Measurements from ENCODE around the gene KLK15. TPM values are rescaled to one million over a fixed set of nuclear protein-coding genes. Genes with fewer than 3 reads are reported as not detected.

The KLK15 gene
- total and polyA plus RNA-seq, 2 of the 8 experiments (the other 6 are each of a cell fraction or from before 2014, with no cell fraction given), result not detected

DNA sequence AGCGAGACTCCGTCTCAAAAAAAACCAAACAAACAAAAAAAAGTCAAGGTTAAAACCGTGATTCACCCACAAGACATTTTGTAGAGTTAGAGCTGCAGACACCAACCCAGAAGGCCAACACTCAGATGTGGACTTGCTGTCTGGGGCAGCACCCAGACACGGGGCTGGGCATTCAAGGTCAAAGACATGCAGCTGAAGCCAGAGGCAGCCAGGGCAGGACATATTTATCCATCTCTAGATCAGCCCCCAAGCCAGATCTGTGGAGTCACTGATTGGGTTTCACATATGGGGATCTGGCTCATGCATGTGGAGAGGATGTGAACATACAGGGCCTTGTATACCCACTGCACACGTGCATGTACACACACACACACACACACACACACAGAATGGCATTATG lies 3.6 kb downstream of the KLK15 start:
- DNase-seq (ENCODE audit: low read depth in 1 of 2, low spot score in 2 of 2), result no peak
- H3K36me3 ChIP-seq (ENCODE audit: control insufficient read depth in 2 of 4, insufficient read depth in 4 of 4, low read length in 3 of 4), result no peaks in the 10 kb centered on the region
- no peak overlapping the region for H3K14ac ChIP-seq (ENCODE audit: insufficient read length)
- no peak overlapping the region for H2BK15ac ChIP-seq (ENCODE audit: low read length)
- peaks cover 5% of the 10 kb centered on the region; the same call in 1 of the 2 replicates for H3K23me2 ChIP-seq (ENCODE audit: low read depth, low read length)
- H2BK20ac ChIP-seq (ENCODE audit: low read length), result no peak overlapping the region
- no peak overlapping the region for H3K9ac ChIP-seq (replicated peaks in 1 of 4; ENCODE audit: extremely low read depth in 1 of 4, low read depth in 3 of 4, low read length in 3 of 4)
- H2BK120ac ChIP-seq (replicated peaks; ENCODE audit: low read depth, low read length), result no peak overlapping the region
- H3K4ac ChIP-seq (replicated peaks; ENCODE audit: insufficient read length, low read depth, low read length), result no peak overlapping the region
- H3K79me1 ChIP-seq (ENCODE audit: low read depth, low read length), result no peaks in the 10 kb centered on the region
- peaks cover 0 to 5% (median under 1%) of the 10 kb centered on the region in 4 experiments; a peak in 4 of 7 replicates for H3K27me3 ChIP-seq (replicated peaks in 1 of 4; ENCODE audit: control insufficient read depth in 3 of 4, extremely low read depth in 1 of 4, insufficient read depth in 3 of 4, low read length in 3 of 4)
- H3K4me3 ChIP-seq (ENCODE audit: extremely low read depth in 1 of 4, insufficient read depth in 2 of 4, low read depth in 3 of 4, low read length in 4 of 4), result no peak overlapping the region
- WGBS, 2 experiments (ENCODE audit: extremely low coverage in 1 of 2, insufficient coverage in 1 of 2, insufficient read length in 1 of 2, insufficient replicate concordance in 2 of 2, low coverage in 1 of 2, low lambda C conversion rate in 2 of 2, missing lambda C conversion rate in 1 of 2), result 85% methylated on average over 5 of the region's 5 CpGs; no CpG with 5 or more reads in 1 of the 2 experiments
- no peak overlapping the region for H2AK5ac ChIP-seq (ENCODE audit: low read depth, low read length)
- H3K79me2 ChIP-seq (ENCODE audit: control insufficient read depth in 1 of 2, insufficient read depth in 2 of 2, low read length in 2 of 2), result no peaks in the 10 kb centered on the region
- POLR2A ChIA-PET (ENCODE audit: partially characterized antibody), result interaction anchor here (0.7 to 2.8 kb wide), 8 partner anchors 8 to 37 kb away, joined by 3 to 13 read pairs (median 4); no protein-coding TSS in a partner anchor
- 0 out of 2 replicates have a peak overlapping the region, but pooled peaks have one; percentile 27 for H2BK12ac ChIP-seq (ENCODE audit: low read depth, low read length)
- no peak overlapping the region for H3K27ac ChIP-seq (ENCODE audit: low read depth, low read length)
- no peak overlapping the region for H3K18ac ChIP-seq (ENCODE audit: extremely low read depth, low read length)
- no peaks in the 10 kb centered on the region; a peak in 1 of 4 replicates for H3K9me3 ChIP-seq (ENCODE audit: insufficient read depth in 2 of 2, low read depth in 1 of 2, low read length in 1 of 2)
- H3K4me1 ChIP-seq (replicated peaks in 1 of 4; ENCODE audit: control insufficient read depth in 3 of 4, insufficient read depth in 4 of 4, low read length in 3 of 4), result no peaks in the 10 kb centered on the region; a peak in 1 of 7 replicates
- no peak overlapping the region for H2AFZ ChIP-seq (ENCODE audit: low read length)
- no peak overlapping the region for H2BK5ac ChIP-seq (ENCODE audit: low read depth, low read length)
- H4K20me1 ChIP-seq (replicated peaks in 1 of 2; ENCODE audit: control insufficient read depth in 1 of 2, insufficient read depth in 2 of 2, low read length in 2 of 2), result no peaks in the 10 kb centered on the region
- no peak overlapping the region for H4K91ac ChIP-seq (replicated peaks; ENCODE audit: insufficient read length, low read length)
- no peak overlapping the region for H4K5ac ChIP-seq (ENCODE audit: insufficient read length, low read depth, low read length)
- H3K56ac ChIP-seq (replicated peaks; ENCODE audit: insufficient read length, low read depth, low read length), result no peak overlapping the region
- no peak overlapping the region for H3K4me2 ChIP-seq (ENCODE audit: insufficient read depth in 1 of 2, low read depth in 2 of 2, low read length in 2 of 2)
- no peak overlapping the region for H4K8ac ChIP-seq (ENCODE audit: extremely low read depth, insufficient read depth, low read length)
- no peak overlapping the region for H3K23ac ChIP-seq (ENCODE audit: insufficient read length)
- CTCF ChIA-PET (ENCODE audit: partially characterized antibody), result interaction anchor here (0.8 to 1.8 kb wide), 5 partner anchors 8 to 92 kb away, joined by 3 to 6 read pairs (median 3); no protein-coding TSS in a partner anchor
- FAIRE-seq, result no peak
- no peak for TF ChIP-seq SP4 (IDR thresholded peaks at IDR 0.05; ENCODE audit: low read length)
- TF ChIP-seq MAFK (IDR thresholded peaks at IDR 0.05; ENCODE audit: low read depth, low read length), result no peak
- no peak for TF ChIP-seq CHD1 (IDR thresholded peaks at IDR 0.05; ENCODE audit: low read depth, low read length)
- TF ChIP-seq KDM1A (IDR thresholded peaks at IDR 0.05; ENCODE audit: borderline replicate concordance, low read length), result no peak
- TF ChIP-seq TAF1 (IDR thresholded peaks at IDR 0.05; ENCODE audit: low read depth, low read length), result no peak

All from H1 (cell line).